SK-N-SH (cell line): ENCODE results near the gene TRIM67. TPM values are rescaled to one million over a fixed set of nuclear protein-coding genes. Genes with fewer than 3 reads are reported as not detected.
"Not testable (repeated sequence)": the region's sequence is repeated elsewhere in the genome, so short reads cannot be mapped to it uniquely, and the experiment has no call there.

Source experiments
- CTCF ChIA-PET: fragments of 300-600, 350-600 bp; formaldehyde crosslinking; extraction: SDS; loops from one replicate; lab custom pipeline; 2021; lab: Yijun Ruan, JAX
- POLR2A ChIA-PET: fragments of 350-600 bp; sonication (Branson Sonifier 250); formaldehyde crosslinking; extraction: SDS; loops from one replicate; lab custom pipeline; 2020; ENCODE audit warnings: antibody characterized with exemption, inconsistent platforms; lab: Yijun Ruan, JAX
- DNase-seq: peaks from one replicate; pipeline ENCODE4 v3.0.0; 2012
- H2AFZ ChIP-seq: fragments of 200-600 bp; sonication (generic); 2 replicates; pipeline ENCODE4 v1.8.1; 2016; ENCODE audit warnings: antibody characterized with exemption, mild to moderate bottlenecking, low read depth
- H3F3A ChIP-seq: fragments of 200-600 bp; sonication (generic); replicated peaks from 2 replicates; pipeline ENCODE3; 2016; ENCODE audit warnings: antibody characterized with exemption, mild to moderate bottlenecking; ENCODE audit not compliant: insufficient read depth
- H3K27ac ChIP-seq, 2 experiments: fragments of 200-500 bp in 1 of 2; fragments of 200-600 bp in 1 of 2; sonication (Bioruptor generic) in 1 of 2; sonication (generic), shearing (Covaris generic) in 1 of 2; 2 replicates each; pipeline versions ENCODE4 v1.5.1 to v1.6.1; 2014 to 2016; ENCODE audit warnings: low read depth in 2 of 2, inconsistent platforms in 1 of 2, low read length in 1 of 2, mild to moderate bottlenecking in 1 of 2, mixed read lengths in 1 of 2
- H3K27me3 ChIP-seq: fragments of 200-600 bp; sonication (generic), shearing (Covaris generic); 2 replicates; pipeline ENCODE4 v1.6.1; 2016; ENCODE audit warnings: mixed run types; ENCODE audit not compliant: insufficient read depth
- H3K36me3 ChIP-seq, 2 experiments: fragments of 200-500 bp in 1 of 2; fragments of 200-600 bp in 1 of 2; sonication (Bioruptor generic) in 1 of 2; sonication (generic) in 1 of 2; replicated peaks in 1 of 2; 2 replicates each; pipeline versions ENCODE3 to v1.5.1; 2014 to 2016; ENCODE audit warnings: low read length in 1 of 2, mild to moderate bottlenecking in 1 of 2; ENCODE audit not compliant: insufficient read depth in 2 of 2, control insufficient read depth in 1 of 2
- H3K4me1 ChIP-seq, 2 experiments: fragments of 200-500 bp in 1 of 2; fragments of 200-600 bp in 1 of 2; sonication (Bioruptor generic) in 1 of 2; sonication (generic), shearing (Covaris generic) in 1 of 2; 2 replicates each; pipeline versions ENCODE4 v1.5.1 to v1.6.1; 2014 to 2016; ENCODE audit warnings: low read depth in 1 of 2, low read length in 1 of 2, mixed run types in 1 of 2; ENCODE audit not compliant: insufficient read depth in 2 of 2, control insufficient read depth in 1 of 2
- H3K4me2 ChIP-seq: fragments of 200-600 bp; sonication (generic), shearing (Covaris generic); 2 replicates; pipeline ENCODE4 v1.6.1; 2017; ENCODE audit warnings: mixed run types
- H3K4me3 ChIP-seq, 2 experiments: fragments of 200-500 bp in 1 of 2; fragments of 200-600 bp in 1 of 2; sonication (Bioruptor generic) in 1 of 2; sonication (generic), shearing (Covaris generic) in 1 of 2; 2 replicates each; pipeline versions ENCODE4 v1.5.1 to v1.8.1; 2014 to 2016; ENCODE audit warnings: low read depth in 2 of 2, inconsistent platforms in 1 of 2, low read length in 1 of 2, mild to moderate bottlenecking in 1 of 2, mixed read lengths in 1 of 2, moderate library complexity in 1 of 2
- H3K79me2 ChIP-seq: fragments of 200-600 bp; sonication (generic); 2 replicates; pipeline ENCODE4 v1.8.1; 2017; ENCODE audit warnings: mild to moderate bottlenecking; ENCODE audit not compliant: insufficient read depth
- H3K9ac ChIP-seq: fragments of 200-600 bp; sonication (generic); 2 replicates; pipeline ENCODE4 v1.6.1; 2017; ENCODE audit warnings: mixed run types
- H3K9me2 ChIP-seq: fragments of 200-600 bp; sonication (generic); 2 replicates; pipeline ENCODE4 v1.6.1; 2017; ENCODE audit warnings: mixed run types
- H3K9me3 ChIP-seq: fragments of 200-600 bp; sonication (generic); 2 replicates; pipeline ENCODE4 v1.6.1; 2017; ENCODE audit warnings: mixed run types, mild to moderate bottlenecking, moderate library complexity
- H4K20me1 ChIP-seq: fragments of 200-600 bp; sonication (generic); 2 replicates; pipeline ENCODE4 v1.6.1; 2017; ENCODE audit warnings: mild to moderate bottlenecking, mixed run types; ENCODE audit not compliant: insufficient read depth
- CHD2 ChIP-seq: fragments of 150-350 bp; IDR thresholded peaks from 2 replicates; pipeline ENCODE4 v1.6.1; 2018; ENCODE audit warnings: low read length; ENCODE audit not compliant: partially characterized antibody
- FOXM1 ChIP-seq: IDR thresholded peaks from 2 replicates; pipeline ENCODE4 v1.4.0; 2012; ENCODE audit warnings: low read depth, mild to moderate bottlenecking
- GATA2 ChIP-seq: sonication (generic); formaldehyde crosslinking; IDR thresholded peaks from 2 replicates; pipeline ENCODE4 v1.5.0; 2020; ENCODE audit warnings: mild to moderate bottlenecking, missing genetic modification reagents
- PBX3 ChIP-seq: IDR thresholded peaks from 2 replicates; pipeline ENCODE4; 2012
- REST ChIP-seq: IDR thresholded peaks from 2 replicates; pipeline ENCODE4 v1.6.1; 2012; ENCODE audit warnings: mild to moderate bottlenecking, low read depth, low read length, moderate library complexity
- WGBS: methylation state at CpG from one replicate; pipeline ENCODE4 v1.1.6; 2017; ENCODE audit warnings: low lambda C conversion rate; 5-methylcytosine and 5-hydroxymethylcytosine counted together
- polyA plus RNA-seq, 3 experiments: library from polyadenylated mRNA; depleted of rRNA; stranded (reverse); fragments of >200 nt; gene quantifications; 2 replicates each; pipeline ENCODE4 v1.2.3, GENCODE V29; 2012

The TRIM67 gene
- polyA plus RNA-seq, 1 of the 3 experiments (the other 2 are of a cell fraction): not detected

- CTCF ChIA-PET: no interaction called here
- H3K9me2 ChIP-seq: no peaks in the 10 kb centered on the region
- no peaks in the 10 kb centered on the region for H3K27me3 ChIP-seq
Observed at GRCh38 chr1:231125972-231126580, 35.8 kb upstream of the TRIM67 start.

GRCh38 chr1:231127106-231127505 lies 34.8 kb upstream of the TRIM67 start:
- CTCF ChIA-PET, H3K27ac ChIP-seq, POLR2A ChIA-PET, H2AFZ ChIP-seq, H4K20me1 ChIP-seq, H3K4me3 ChIP-seq, H3K9me2 ChIP-seq, H3K79me2 ChIP-seq, H3K9ac ChIP-seq, H3K36me3 ChIP-seq, H3K4me1 ChIP-seq, H3K9me3 ChIP-seq, H3K27me3 ChIP-seq, H3F3A ChIP-seq, DNase-seq, H3K4me2 ChIP-seq: not testable (repeated sequence)
- WGBS: 43% methylated on average over 6 of the region's 6 CpGs

More at GRCh38 chr1:231125972-231126580, 35.8 kb upstream of the TRIM67 start:
- 53% methylated on average over 9 of the region's 9 CpGs for WGBS
- POLR2A ChIA-PET: interaction anchor here (0.6 kb wide), 1 partner anchor 26 kb away, joined by 3 read pairs; no protein-coding TSS in a partner anchor
- Histone ChIP-seq H3K27ac (no peak overlapping the region), H3K9me3 (no peaks in the 10 kb centered on the region), H3K4me1 (no peaks in the 10 kb centered on the region), H3K79me2 (no peaks in the 10 kb centered on the region), H3K36me3 (no peaks in the 10 kb centered on the region), H3F3A (no peaks in the 10 kb centered on the region), H3K4me3 (no peak overlapping the region), H2AFZ (no peak overlapping the region), H3K4me2 (no peak overlapping the region), H4K20me1 (no peaks in the 10 kb centered on the region), H3K9ac (no peak overlapping the region)
- TF ChIP-seq CHD2: no peak
- no peak for TF ChIP-seq GATA2
- TF ChIP-seq REST: no peak
- TF ChIP-seq FOXM1: no peak
- no peak for TF ChIP-seq PBX3
- no peak for DNase-seq

GRCh38 chr1:231128471-231128870 lies 33.4 kb upstream of the TRIM67 start:
- CTCF ChIA-PET, H3K27me3 ChIP-seq, H2AFZ ChIP-seq, H3K4me2 ChIP-seq, H3K9me3 ChIP-seq, POLR2A ChIA-PET, H3K36me3 ChIP-seq, H3K4me1 ChIP-seq, H3K9ac ChIP-seq, H3K9me2 ChIP-seq, H3K79me2 ChIP-seq, DNase-seq, H3F3A ChIP-seq, H3K27ac ChIP-seq, H4K20me1 ChIP-seq, H3K4me3 ChIP-seq: not testable (repeated sequence)
- 73% methylated on average over 14 of the region's 27 CpGs for WGBS
